Measurements from ENCODE around the gene IL32.

DNA sequence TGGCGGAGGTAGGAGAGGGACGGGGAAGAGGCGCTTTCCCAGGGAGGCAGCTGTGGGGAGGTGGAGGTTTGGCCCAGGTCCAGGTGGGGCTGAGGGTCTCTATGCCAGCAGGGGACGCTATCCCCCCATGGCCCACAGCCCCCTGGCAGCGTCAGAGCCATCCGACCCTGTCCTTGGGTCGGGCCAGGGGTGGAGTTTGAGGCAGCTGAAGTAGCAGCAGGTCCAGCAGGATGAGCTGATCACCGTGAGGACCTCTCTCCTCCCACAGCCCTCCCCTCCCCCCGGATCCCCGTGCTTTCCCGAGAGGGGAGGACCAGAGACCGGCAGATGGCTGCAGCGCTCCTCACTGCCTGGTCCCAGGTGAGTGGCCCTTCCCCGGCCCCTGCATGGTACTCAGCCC is 50.1 kb downstream of the IL32 start:
- TF ChIP-seq, protein P1, sequence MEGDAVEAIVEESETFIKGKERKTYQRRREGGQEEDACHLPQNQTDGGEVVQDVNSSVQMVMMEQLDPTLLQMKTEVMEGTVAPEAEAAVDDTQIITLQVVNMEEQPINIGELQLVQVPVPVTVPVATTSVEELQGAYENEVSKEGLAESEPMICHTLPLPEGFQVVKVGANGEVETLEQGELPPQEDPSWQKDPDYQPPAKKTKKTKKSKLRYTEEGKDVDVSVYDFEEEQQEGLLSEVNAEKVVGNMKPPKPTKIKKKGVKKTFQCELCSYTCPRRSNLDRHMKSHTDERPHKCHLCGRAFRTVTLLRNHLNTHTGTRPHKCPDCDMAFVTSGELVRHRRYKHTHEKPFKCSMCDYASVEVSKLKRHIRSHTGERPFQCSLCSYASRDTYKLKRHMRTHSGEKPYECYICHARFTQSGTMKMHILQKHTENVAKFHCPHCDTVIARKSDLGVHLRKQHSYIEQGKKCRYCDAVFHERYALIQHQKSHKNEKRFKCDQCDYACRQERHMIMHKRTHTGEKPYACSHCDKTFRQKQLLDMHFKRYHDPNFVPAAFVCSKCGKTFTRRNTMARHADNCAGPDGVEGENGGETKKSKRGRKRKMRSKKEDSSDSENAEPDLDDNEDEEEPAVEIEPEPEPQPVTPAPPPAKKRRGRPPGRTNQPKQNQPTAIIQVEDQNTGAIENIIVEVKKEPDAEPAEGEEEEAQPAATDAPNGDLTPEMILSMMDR (IDR thresholded peaks at IDR 0.05), result no peak
- TF ChIP-seq POLR2A (IDR thresholded peaks at IDR 0.05), result no peak

Data from thyroid gland (tissue), 4 donors.